A549 (cell line): ENCODE results near the gene EIF2B1.

ENCODE experiments used
- ATOH8 ChIP-seq: fragments of 250-450 bp; sonication (Bioruptor Pico); IDR thresholded peaks from 2 replicates; pipeline ENCODE4 v1.5.0; 2020; ENCODE audit warnings: low read depth, mild to moderate bottlenecking, moderate library complexity
- EHMT2 ChIP-seq: fragments of 200-600 bp; sonication (generic); IDR thresholded peaks from 2 replicates; pipeline ENCODE4 v1.6.1; 2016; ENCODE audit warnings: antibody characterized with exemption, low read depth, mild to moderate bottlenecking, moderate library complexity
- KDM5A ChIP-seq: fragments of 200-600 bp; sonication (generic); IDR thresholded peaks from 2 replicates; pipeline ENCODE4 v1.6.1; 2016; ENCODE audit warnings: antibody characterized with exemption, mild to moderate bottlenecking
- MAFK ChIP-seq: fragments of 450-650 bp; IDR thresholded peaks from 2 replicates; pipeline ENCODE4 v1.6.1; 2014; ENCODE audit not compliant: partially characterized antibody
- POLR2A ChIP-seq: IDR thresholded peaks from 2 replicates; pipeline ENCODE4 v1.6.1; 2012; ENCODE audit warnings: mild to moderate bottlenecking, low read length
- RAD21 ChIP-seq, 2 experiments: fragments of >200 bp in 1 of 2; sonication (Bioruptor Twin) in 1 of 2; formaldehyde crosslinking in 1 of 2; IDR thresholded peaks in 1 of 2; conservative IDR thresholded peaks in 1 of 2; 2 replicates in 1 of 2; 3 replicates in 1 of 2; pipeline ENCODE4 v1.6.1; 2012 to 2018; ENCODE audit warnings: inconsistent platforms in 1 of 2
- ZC3H11A ChIP-seq: fragments of 450-650 bp; IDR thresholded peaks from 2 replicates; pipeline ENCODE4 v1.6.1; 2014; ENCODE audit warnings: antibody characterized with exemption, mild to moderate bottlenecking
- TF ChIP-seq, protein P1 (sequence below): fragments of >200 bp; sonication (Bioruptor Twin); formaldehyde crosslinking; IDR thresholded peaks from 3 replicates; pipeline ENCODE4 v1.5.1; 2016

DNA sequence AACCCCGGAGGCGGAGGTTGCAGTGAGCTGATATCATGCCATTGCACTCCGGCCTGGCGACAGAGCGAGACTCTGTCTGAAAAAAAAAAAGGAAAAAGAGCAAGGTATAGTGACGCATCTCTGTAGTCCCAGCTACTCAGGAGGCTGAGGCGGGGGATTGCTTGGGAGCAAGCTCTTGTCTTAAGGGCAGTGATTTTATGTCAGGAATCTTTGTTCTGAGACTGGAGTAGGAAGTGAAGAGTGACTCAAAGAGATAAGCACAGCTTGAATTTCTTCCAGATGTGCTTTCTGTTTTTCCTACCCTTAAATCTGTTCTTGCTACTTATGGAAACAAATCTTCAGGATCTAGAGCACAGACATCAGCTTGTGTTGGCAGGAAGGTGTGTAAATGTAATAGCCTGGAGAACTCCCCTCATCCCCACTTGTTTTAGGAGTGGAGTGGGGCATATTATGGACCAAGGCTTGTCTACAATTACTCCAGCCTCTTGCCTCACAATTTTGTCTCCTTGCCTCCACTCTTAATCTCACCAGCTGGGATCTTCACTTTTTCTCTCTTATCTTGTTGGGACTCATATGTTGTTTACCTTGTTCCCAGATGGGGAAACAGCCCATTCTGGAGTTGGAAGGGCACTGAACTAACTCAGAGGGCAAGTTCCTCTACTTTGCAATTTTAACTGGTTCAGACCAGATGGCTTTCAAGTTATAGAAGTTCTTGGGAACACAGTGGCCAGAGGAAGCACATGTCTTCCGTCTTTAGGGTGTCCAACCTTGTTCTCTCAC lies 41.6 kb downstream of the EIF2B1 start:
- TF ChIP-seq, protein P1, sequence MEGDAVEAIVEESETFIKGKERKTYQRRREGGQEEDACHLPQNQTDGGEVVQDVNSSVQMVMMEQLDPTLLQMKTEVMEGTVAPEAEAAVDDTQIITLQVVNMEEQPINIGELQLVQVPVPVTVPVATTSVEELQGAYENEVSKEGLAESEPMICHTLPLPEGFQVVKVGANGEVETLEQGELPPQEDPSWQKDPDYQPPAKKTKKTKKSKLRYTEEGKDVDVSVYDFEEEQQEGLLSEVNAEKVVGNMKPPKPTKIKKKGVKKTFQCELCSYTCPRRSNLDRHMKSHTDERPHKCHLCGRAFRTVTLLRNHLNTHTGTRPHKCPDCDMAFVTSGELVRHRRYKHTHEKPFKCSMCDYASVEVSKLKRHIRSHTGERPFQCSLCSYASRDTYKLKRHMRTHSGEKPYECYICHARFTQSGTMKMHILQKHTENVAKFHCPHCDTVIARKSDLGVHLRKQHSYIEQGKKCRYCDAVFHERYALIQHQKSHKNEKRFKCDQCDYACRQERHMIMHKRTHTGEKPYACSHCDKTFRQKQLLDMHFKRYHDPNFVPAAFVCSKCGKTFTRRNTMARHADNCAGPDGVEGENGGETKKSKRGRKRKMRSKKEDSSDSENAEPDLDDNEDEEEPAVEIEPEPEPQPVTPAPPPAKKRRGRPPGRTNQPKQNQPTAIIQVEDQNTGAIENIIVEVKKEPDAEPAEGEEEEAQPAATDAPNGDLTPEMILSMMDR, result no peak
- no peak for TF ChIP-seq POLR2A
- TF ChIP-seq EHMT2, result no peak
- no peak for TF ChIP-seq KDM5A
- no peak for TF ChIP-seq MAFK
- TF ChIP-seq RAD21 (conservative IDR thresholded peaks at IDR 0.05 in 1 of 2, IDR thresholded peaks at IDR 0.05 in 1 of 2), result no peak
- TF ChIP-seq ZC3H11A, result no peak
- TF ChIP-seq ATOH8 (CRISPR knock-in tag), result no peak
